GOT3 (cell line): Measurements from ENCODE around the gene FATE1.

Source experiments
- DNase-seq: peaks from one replicate; lab custom pipeline; 2025; ENCODE audit warnings: mixed read lengths; lab: John Stamatoyannopoulos, UW

FATE1 gene

DNA sequence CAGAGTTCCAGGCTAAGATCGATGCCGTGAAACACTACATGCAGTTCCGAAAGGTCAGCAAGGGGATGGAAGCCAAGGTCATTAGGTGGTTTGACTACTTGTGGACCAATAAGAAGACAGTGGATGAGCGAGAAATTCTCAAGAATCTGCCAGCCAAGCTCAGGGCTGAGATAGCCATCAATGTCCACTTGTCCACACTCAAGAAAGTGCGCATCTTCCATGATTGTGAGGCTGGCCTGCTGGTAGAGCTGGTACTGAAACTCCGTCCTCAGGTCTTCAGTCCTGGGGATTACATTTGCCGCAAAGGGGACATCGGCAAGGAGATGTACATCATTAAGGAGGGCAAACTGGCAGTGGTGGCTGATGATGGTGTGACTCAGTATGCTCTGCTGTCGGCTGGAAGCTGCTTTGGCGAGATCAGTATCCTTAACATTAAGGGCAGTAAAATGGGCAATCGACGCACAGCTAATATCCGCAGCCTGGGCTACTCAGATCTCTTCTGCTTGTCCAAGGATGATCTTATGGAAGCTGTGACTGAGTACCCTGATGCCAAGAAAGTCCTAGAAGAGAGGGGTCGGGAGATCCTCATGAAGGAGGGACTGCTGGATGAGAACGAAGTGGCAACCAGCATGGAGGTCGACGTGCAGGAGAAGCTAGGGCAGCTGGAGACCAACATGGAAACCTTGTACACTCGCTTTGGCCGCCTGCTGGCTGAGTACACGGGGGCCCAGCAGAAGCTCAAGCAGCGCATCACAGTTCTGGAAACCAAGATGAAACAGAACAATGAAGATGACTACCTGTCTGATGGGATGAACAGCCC, 28.0 kb downstream of the FATE1 start:
- no peak for DNase-seq

GRCh38 chrX:151745651-151746050, 29.8 kb downstream of the FATE1 start:
- no peak for DNase-seq

DNA sequence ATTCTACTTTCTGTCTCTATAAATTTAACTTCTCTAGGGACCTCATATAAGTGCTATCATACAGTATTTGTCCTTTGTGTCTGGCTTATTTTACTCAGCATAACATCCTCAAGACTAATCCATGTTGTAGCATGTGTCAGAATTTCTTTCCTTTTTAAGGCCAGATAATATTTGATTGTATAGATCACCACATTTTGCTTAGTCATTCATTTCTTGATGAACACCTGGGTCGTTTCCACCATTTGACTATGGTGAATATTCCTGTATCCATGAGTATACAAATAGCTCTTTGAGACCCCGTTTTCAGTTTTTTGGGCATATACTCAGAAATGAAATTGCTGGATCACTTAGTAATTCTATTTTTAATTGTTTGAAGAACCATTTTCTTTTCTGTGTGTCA, 30.7 kb downstream of the FATE1 start:
- no peak for DNase-seq

DNA sequence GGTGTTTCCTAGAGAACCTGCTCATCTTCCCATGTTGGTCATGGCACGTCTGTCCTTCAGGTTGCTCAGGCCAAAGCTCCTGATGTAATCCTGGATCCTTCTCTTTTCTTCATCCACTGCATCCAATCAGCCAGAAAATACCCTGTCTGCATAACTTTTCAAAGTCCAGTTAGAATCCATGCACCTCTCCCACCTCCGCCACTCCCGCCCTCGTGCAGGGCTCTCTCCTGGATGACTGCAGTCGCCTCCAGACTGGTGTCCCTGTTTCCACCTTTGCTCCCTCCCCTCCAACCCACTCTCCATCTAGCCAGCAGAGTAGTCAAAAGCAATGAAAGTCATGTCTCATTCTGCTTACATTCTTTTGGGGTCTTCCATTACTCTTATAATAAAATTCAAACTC, 34.7 kb downstream of the FATE1 start:
- no peak for DNase-seq

DNA sequence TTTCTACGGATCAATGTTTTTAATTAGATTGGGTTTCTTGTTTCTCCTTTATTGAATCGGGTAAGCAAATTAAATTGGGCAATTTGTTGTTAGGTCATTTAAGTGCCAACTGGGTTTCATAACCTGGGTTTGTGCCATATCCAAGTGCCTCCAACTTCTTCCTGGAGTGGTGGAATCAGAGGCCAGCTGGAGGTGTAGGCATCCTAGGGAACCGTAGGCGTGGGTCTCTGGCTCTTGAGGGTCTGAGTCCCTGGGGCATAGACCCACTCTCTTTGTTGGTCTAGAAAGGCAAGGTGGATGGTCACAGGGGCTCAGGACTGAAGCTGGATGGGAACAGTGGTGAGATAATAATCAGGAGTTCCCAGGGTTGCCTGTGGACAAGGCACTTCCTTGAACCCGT, 37.0 kb downstream of the FATE1 start:
- DNase-seq = no peak

DNA sequence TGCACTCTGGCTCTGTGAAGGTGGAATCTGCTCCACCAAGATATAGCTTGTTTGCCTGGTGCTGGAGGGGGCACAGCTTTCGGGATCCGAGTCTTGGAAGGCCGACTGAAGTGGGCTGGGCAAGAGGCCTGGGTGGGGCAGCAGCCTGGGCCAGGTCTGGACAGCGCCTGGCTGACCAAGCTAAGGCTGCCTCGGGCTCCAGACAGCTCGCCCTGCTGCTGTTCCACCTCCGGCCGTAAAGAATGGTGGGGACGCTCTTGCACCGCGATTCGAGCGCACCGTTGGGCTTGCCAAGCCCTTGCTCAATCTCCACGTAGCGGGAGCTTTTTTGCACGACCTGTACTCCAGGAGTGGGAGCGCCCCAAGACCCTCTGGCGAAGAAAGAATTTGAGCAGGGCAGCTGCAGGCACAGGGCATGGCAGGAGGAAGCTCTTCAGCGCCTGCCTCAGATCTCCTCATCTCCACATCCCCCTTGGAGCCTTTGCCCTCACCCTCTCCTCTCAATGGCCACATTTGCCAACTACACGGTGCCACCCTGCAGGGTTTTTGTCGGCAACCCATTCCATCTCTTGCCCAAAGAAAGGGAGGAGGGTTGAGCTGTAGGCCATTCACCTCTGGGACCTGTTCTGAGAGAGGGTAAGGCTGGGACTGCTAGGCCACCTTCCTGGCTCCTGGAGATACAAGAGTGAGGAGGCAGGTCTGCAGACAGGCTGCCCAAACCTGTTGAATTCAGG, 37.6 kb downstream of the FATE1 start:
- DNase-seq = no peak

DNA sequence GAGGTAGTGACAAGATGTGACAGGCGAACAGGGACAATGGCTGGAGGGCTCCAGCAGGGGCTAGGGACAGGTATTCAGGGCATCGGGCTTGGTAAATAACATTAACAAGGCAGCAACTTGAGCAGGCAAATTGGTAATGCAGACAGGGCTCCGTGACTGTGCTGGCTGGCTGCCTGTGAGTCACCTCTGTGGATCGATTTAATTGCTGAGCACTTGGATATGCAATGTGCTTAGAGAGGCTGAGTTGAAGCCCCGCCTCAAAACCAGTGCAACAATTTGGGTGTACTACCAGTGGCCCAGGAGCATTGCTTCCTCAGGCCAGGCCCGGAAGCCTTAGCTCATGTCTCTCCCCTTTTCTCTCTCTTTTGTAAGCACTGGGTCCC, 38.2 kb downstream of the FATE1 start:
- DNase-seq = peak; percentile 4

GRCh38 chrX:151754641-151755215, 38.9 kb downstream of the FATE1 start:
- no peak for DNase-seq

DNA sequence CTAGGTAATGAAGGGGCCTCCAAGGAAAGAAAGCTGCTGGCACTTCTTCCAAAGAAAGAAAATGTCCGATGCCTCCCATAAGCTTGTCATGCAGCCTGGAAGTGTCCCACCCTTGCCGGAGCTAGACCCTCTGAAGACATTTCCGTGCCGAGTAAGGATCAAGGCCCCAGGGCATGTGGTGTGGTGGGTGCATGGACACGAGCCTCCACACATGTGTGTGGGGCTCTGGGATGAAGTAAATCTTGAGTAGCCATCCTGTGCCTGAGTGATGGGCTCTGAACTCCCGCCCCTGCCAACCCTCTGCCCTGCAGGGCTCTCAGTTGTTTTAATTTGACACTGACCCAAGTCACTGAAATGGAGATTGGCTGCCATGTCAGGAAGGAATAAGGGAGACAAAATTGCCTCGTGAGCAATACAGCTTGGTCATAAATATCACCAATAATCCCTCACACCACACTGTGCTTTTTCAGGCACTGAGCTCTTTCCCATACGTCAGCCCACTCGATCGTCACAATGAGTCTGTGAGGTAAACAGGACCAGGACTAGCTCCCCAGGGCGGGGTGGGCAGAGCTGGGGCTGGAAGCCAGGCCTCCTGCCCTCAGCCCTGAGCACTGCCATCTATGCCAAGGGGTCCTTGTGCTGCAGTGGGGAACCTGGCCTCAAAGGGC, 43.3 kb downstream of the FATE1 start:
- DNase-seq = no peak

DNA sequence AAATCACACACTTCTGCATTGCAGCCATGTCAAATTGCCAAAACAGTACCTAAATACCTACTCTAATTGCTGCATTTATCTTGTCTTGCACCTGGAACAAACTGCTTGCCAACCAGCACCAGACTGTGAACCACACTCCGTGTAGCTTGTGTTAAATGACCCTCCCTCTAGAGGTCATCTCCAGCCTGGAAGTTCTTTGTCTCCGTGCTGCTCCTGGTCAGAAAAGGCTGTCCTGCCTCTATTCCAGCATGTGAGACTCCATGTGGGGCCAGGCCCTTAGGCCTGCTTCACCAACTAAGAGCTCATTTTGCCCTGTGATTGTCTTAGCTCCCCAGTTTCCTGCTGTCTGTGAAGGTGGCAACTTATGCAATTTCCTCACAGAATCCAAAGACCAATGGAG, 47.0 kb downstream of the FATE1 start:
- DNase-seq = no peak

DNA sequence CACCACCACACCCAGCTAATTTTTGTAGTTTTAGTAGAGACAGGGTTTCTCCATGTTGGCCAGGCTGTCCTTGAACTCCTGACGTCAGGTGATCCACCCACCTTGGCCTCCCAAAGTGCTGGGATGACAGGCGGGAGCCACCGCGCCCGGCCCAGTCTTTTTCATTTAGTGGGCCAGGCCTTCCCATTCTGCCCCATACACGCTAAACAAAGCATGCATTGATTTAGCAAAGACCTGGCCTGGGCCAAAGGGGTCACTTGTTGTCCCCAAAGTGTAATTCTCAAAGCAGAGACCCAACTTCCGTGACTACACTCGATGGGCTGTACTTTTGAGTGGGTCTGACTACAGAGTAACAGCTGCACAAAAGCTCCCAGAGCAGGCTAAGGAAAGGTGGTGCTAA, 47.9 kb downstream of the FATE1 start:
- no peak for DNase-seq

DNA sequence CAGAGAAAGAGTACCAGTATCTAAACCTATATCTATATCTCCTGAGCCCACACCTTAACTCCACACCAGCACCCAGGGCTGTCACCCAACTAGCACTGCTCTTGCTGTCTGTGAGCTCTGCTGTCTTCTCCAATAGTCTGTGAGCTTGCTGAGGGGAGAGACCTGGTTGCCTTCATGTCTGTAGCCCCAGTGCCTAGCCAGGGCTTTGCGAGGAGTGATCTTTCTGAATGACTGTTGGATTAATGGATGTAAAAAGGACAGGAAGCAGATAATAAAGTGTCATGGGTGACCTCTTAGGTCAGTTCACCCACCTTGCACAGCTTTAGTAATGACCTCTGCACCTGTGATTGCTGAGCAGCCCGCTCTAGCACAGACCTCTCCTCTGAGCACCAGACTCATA, 49.2 kb downstream of the FATE1 start:
- DNase-seq = no peak

GRCh38 chrX:151771726-151772125, 55.9 kb downstream of the FATE1 start:
- DNase-seq = no peak
